Liver (tissue), 9 donors: Measurements from ENCODE around the gene PSD4. TPM values are rescaled to one million over a fixed set of nuclear protein-coding genes. Genes with fewer than 3 reads are reported as not detected.

Source experiments
- DNase-seq: peaks from one replicate; pipeline ENCODE4 v3.0.0-alpha.2; 2017; ENCODE audit warnings: low spot score
- H3K27ac ChIP-seq, 2 donors: one replicate each; pipeline ENCODE4 v1.7.0; 2013; ENCODE audit warnings: inconsistent platforms in 2 of 2, low read length in 2 of 2, control low read depth in 1 of 2, low read depth in 1 of 2, mild to moderate bottlenecking in 1 of 2
- H3K27me3 ChIP-seq, 4 donors: one replicate each; pipeline versions ENCODE4 v1.6.1 to v1.7.0; 2013; ENCODE audit warnings: low read length in 3 of 4, inconsistent platforms in 1 of 4, mild to moderate bottlenecking in 1 of 4, moderate library complexity in 1 of 4; ENCODE audit not compliant: control insufficient read depth in 4 of 4, insufficient read depth in 4 of 4
- H3K36me3 ChIP-seq, 4 donors: one replicate each; pipeline versions ENCODE4 v1.6.1 to v1.7.0; 2013; ENCODE audit warnings: low read length in 3 of 4, mild to moderate bottlenecking in 3 of 4, low read depth in 1 of 4, moderate library complexity in 1 of 4; ENCODE audit not compliant: control insufficient read depth in 4 of 4, insufficient read depth in 3 of 4
- H3K4me1 ChIP-seq, 4 donors: one replicate each; pipeline versions ENCODE4 v1.6.1 to v1.7.0; 2013; ENCODE audit warnings: low read length in 3 of 4, mild to moderate bottlenecking in 3 of 4, moderate library complexity in 1 of 4; ENCODE audit not compliant: control insufficient read depth in 4 of 4, insufficient read depth in 4 of 4
- H3K4me3 ChIP-seq, 3 donors: one replicate each; pipeline versions ENCODE4 v1.6.1 to v1.7.0; 2013; ENCODE audit warnings: low read length in 3 of 3, control low read depth in 1 of 3, low read depth in 1 of 3, mild to moderate bottlenecking in 1 of 3
- H3K9ac ChIP-seq, 2 donors: one replicate each; pipeline ENCODE4 v1.7.0; 2013; ENCODE audit warnings: low read length in 2 of 2, mild to moderate bottlenecking in 2 of 2, moderate library complexity in 2 of 2, control low read depth in 1 of 2, low read depth in 1 of 2
- H3K9me3 ChIP-seq, 4 donors: one replicate each; pipeline versions ENCODE4 v1.6.1 to v1.7.0; 2013; ENCODE audit warnings: low read length in 3 of 4; ENCODE audit not compliant: control insufficient read depth in 4 of 4
- ATF3 ChIP-seq: IDR thresholded peaks from 2 replicates; pipeline ENCODE4 v1.6.1; 2016; ENCODE audit warnings: antibody characterized with exemption
- EGR1 ChIP-seq, 2 donors: IDR thresholded peaks; 2 replicates each; pipeline ENCODE4 v1.6.1; 2016 to 2018; ENCODE audit warnings: antibody characterized with exemption in 2 of 2, low read depth in 2 of 2
- FOXA1 ChIP-seq: IDR thresholded peaks from 2 replicates; pipeline ENCODE4 v1.6.1; 2016; ENCODE audit warnings: antibody characterized with exemption
- FOXA2 ChIP-seq: IDR thresholded peaks from 2 replicates; pipeline ENCODE4 v1.6.1; 2016; ENCODE audit warnings: antibody characterized with exemption
- GABPA ChIP-seq, 2 donors: IDR thresholded peaks in 1 of 2; conservative IDR thresholded peaks in 1 of 2; 2 replicates each; pipeline ENCODE4 v1.6.1; 2016; ENCODE audit warnings: antibody characterized with exemption in 2 of 2, mild to moderate bottlenecking in 1 of 2, moderate library complexity in 1 of 2
- HNF4A ChIP-seq, 2 donors: conservative IDR thresholded peaks; 2 replicates each; pipeline ENCODE4 v1.6.1; 2016; ENCODE audit warnings: antibody characterized with exemption in 2 of 2, mild to moderate bottlenecking in 2 of 2
- HNF4G ChIP-seq: IDR thresholded peaks from 2 replicates; pipeline ENCODE4 v1.6.1; 2016; ENCODE audit warnings: antibody characterized with exemption
- JUND ChIP-seq, 2 donors: IDR thresholded peaks; 2 replicates each; pipeline ENCODE4 v1.6.1; 2016; ENCODE audit warnings: antibody characterized with exemption in 2 of 2
- MAX ChIP-seq: IDR thresholded peaks from 2 replicates; pipeline ENCODE4 v1.6.1; 2016; ENCODE audit warnings: antibody characterized with exemption
- NR2F2 ChIP-seq: IDR thresholded peaks from 2 replicates; pipeline ENCODE4 v1.6.1; 2016; ENCODE audit warnings: antibody characterized with exemption
- RAD21 ChIP-seq, 2 donors: IDR thresholded peaks; 2 replicates each; pipeline ENCODE4 v1.6.1; 2016; ENCODE audit warnings: antibody characterized with exemption in 2 of 2, mild to moderate bottlenecking in 2 of 2
- RXRA ChIP-seq, 2 donors: IDR thresholded peaks; 2 replicates each; pipeline ENCODE4 v1.6.1; 2017 to 2018; ENCODE audit warnings: antibody characterized with exemption in 2 of 2, mild to moderate bottlenecking in 1 of 2
- SP1 ChIP-seq: IDR thresholded peaks from 2 replicates; pipeline ENCODE4 v1.6.1; 2018; ENCODE audit warnings: antibody characterized with exemption, mild to moderate bottlenecking
- TAF1 ChIP-seq: conservative IDR thresholded peaks from 2 replicates; pipeline ENCODE4 v1.6.1; 2016; ENCODE audit warnings: antibody characterized with exemption, mild to moderate bottlenecking
- YY1 ChIP-seq: IDR thresholded peaks from 2 replicates; pipeline ENCODE4 v1.6.1; 2016; ENCODE audit warnings: antibody characterized with exemption, mild to moderate bottlenecking
- WGBS: extraction: QIAGEN DNeasy Blood & Tissue Kit; methylation state at CpG from one replicate; pipeline ENCODE4 v1.1.7; 2013; 5-methylcytosine and 5-hydroxymethylcytosine counted together
- polyA plus RNA-seq, 2 donors: library from polyadenylated mRNA; stranded (reverse) in 1 of 2; unstranded in 1 of 2; fragments of 200-250 nt in 1 of 2; fragments of >200 nt in 1 of 2; fragmentation: Nextera tagmentation in 1 of 2; extraction: Ambion mirVana in 1 of 2; gene quantifications; one replicate each; pipeline versions ENCODE4 v1.2.1 to v1.2.3, GENCODE V29; 2013 to 2015
- total RNA-seq, 2 donors: library from RNA; depleted of rRNA; stranded (reverse); fragments of >200 nt; gene quantifications; one replicate each; pipeline ENCODE4 v1.2.3, GENCODE V29; 2014
- TF ChIP-seq, protein P1 (sequence below): IDR thresholded peaks from 2 replicates; pipeline ENCODE4 v1.6.1; 2016; ENCODE audit warnings: antibody characterized with exemption, mild to moderate bottlenecking
- TF ChIP-seq, protein P2 (sequence below): fragments of 150-350 bp; IDR thresholded peaks from 2 replicates; pipeline ENCODE4 v1.5.1; 2017; ENCODE audit warnings: improper control_type of control experiment, low read depth, low read length; ENCODE audit not compliant: missing input control
- TF ChIP-seq, protein P3 (sequence below): IDR thresholded peaks from 2 replicates; pipeline ENCODE4 v1.6.1; 2016; ENCODE audit warnings: antibody characterized with exemption
- donor health status: healthy.
- donor health status: healthy.
- donor health status: healthy.
- donor health status: healthy.
- donor health status: healthy.

The PSD4 gene
- total and polyA plus RNA-seq, 4 donors: 16.4 to 83.2 (median 34.4) TPM

GRCh38 chr2:113141451-113141850 is 32.3 kb upstream of the PSD4 start:
- Histone ChIP-seq H3K27me3 (no peaks in the 10 kb centered on the region), H3K36me3 (no peaks in the 10 kb centered on the region), H3K27ac (no peak overlapping the region), H3K9ac (no peak overlapping the region), H3K9me3 (no peaks in the 10 kb centered on the region), H3K4me3 (no peak overlapping the region), H3K4me1 (peaks cover 0 to 8% (median 3%) of the 10 kb centered on the region in 4 donors)
- no peak for TF ChIP-seq SP1
- TF ChIP-seq NR2F2: no peak
- no peak for TF ChIP-seq FOXA1
- no peak for TF ChIP-seq MAX
- no peak for TF ChIP-seq HNF4G
- TF ChIP-seq RXRA (IDR thresholded peaks at IDR 0.05): no peak
- TF ChIP-seq, protein P1, sequence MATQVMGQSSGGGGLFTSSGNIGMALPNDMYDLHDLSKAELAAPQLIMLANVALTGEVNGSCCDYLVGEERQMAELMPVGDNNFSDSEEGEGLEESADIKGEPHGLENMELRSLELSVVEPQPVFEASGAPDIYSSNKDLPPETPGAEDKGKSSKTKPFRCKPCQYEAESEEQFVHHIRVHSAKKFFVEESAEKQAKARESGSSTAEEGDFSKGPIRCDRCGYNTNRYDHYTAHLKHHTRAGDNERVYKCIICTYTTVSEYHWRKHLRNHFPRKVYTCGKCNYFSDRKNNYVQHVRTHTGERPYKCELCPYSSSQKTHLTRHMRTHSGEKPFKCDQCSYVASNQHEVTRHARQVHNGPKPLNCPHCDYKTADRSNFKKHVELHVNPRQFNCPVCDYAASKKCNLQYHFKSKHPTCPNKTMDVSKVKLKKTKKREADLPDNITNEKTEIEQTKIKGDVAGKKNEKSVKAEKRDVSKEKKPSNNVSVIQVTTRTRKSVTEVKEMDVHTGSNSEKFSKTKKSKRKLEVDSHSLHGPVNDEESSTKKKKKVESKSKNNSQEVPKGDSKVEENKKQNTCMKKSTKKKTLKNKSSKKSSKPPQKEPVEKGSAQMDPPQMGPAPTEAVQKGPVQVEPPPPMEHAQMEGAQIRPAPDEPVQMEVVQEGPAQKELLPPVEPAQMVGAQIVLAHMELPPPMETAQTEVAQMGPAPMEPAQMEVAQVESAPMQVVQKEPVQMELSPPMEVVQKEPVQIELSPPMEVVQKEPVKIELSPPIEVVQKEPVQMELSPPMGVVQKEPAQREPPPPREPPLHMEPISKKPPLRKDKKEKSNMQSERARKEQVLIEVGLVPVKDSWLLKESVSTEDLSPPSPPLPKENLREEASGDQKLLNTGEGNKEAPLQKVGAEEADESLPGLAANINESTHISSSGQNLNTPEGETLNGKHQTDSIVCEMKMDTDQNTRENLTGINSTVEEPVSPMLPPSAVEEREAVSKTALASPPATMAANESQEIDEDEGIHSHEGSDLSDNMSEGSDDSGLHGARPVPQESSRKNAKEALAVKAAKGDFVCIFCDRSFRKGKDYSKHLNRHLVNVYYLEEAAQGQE: no peak
- TF ChIP-seq, protein P2, sequence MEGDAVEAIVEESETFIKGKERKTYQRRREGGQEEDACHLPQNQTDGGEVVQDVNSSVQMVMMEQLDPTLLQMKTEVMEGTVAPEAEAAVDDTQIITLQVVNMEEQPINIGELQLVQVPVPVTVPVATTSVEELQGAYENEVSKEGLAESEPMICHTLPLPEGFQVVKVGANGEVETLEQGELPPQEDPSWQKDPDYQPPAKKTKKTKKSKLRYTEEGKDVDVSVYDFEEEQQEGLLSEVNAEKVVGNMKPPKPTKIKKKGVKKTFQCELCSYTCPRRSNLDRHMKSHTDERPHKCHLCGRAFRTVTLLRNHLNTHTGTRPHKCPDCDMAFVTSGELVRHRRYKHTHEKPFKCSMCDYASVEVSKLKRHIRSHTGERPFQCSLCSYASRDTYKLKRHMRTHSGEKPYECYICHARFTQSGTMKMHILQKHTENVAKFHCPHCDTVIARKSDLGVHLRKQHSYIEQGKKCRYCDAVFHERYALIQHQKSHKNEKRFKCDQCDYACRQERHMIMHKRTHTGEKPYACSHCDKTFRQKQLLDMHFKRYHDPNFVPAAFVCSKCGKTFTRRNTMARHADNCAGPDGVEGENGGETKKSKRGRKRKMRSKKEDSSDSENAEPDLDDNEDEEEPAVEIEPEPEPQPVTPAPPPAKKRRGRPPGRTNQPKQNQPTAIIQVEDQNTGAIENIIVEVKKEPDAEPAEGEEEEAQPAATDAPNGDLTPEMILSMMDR: no peak
- no peak for TF ChIP-seq EGR1 (IDR thresholded peaks at IDR 0.05; ENCODE audit: low read depth in 2 of 2)
- TF ChIP-seq, protein P3, sequence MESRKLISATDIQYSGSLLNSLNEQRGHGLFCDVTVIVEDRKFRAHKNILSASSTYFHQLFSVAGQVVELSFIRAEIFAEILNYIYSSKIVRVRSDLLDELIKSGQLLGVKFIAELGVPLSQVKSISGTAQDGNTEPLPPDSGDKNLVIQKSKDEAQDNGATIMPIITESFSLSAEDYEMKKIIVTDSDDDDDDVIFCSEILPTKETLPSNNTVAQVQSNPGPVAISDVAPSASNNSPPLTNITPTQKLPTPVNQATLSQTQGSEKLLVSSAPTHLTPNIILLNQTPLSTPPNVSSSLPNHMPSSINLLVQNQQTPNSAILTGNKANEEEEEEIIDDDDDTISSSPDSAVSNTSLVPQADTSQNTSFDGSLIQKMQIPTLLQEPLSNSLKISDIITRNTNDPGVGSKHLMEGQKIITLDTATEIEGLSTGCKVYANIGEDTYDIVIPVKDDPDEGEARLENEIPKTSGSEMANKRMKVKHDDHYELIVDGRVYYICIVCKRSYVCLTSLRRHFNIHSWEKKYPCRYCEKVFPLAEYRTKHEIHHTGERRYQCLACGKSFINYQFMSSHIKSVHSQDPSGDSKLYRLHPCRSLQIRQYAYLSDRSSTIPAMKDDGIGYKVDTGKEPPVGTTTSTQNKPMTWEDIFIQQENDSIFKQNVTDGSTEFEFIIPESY: no peak
- no peak for TF ChIP-seq HNF4A (conservative IDR thresholded peaks at IDR 0.05)
- no peak for TF ChIP-seq RAD21 (IDR thresholded peaks at IDR 0.05)
- TF ChIP-seq JUND (IDR thresholded peaks at IDR 0.05): no peak
- TF ChIP-seq ATF3: no peak
- TF ChIP-seq TAF1: no peak
- no peak for TF ChIP-seq YY1
- no peak for TF ChIP-seq GABPA (IDR thresholded peaks at IDR 0.05 in 1 of 2, conservative IDR thresholded peaks at IDR 0.05 in 1 of 2)
- TF ChIP-seq FOXA2: no peak
- 95% methylated on average over 6 of the region's 6 CpGs for WGBS
- no peak for DNase-seq
